CD8-positive, alpha-beta memory T cell (primary cell): ENCODE results near the gene EXT2. TPM values are rescaled to one million over a fixed set of nuclear protein-coding genes. Genes with fewer than 3 reads are reported as not detected.

ENCODE experiments used
- CTCF ChIA-PET: fragments of 350-600 bp; sonication (Branson Sonifier 250); formaldehyde crosslinking; loops from one replicate; lab custom pipeline; 2021; ENCODE audit warnings: antibody characterized with exemption; lab: Charles Lee
- POLR2A ChIA-PET: fragments of 350-600 bp; sonication (Branson Sonifier 250); formaldehyde crosslinking; loops from one replicate; lab custom pipeline; 2021; ENCODE audit warnings: antibody characterized with exemption; lab: Charles Lee
- DNase-seq, 5 donors: peaks; one replicate each; pipeline versions ENCODE4 v3.0.0 to v3.0.0-alpha.2; 2020 to 2022; ENCODE audit warnings: mixed read lengths in 1 of 5
- H3K27ac ChIP-seq: one replicate; pipeline ENCODE4 v1.7.0; 2013; ENCODE audit warnings: low read depth, mild to moderate bottlenecking, low read length, moderate library complexity
- H3K27me3 ChIP-seq: 2 replicates; pipeline ENCODE4 v1.7.0; 2013; ENCODE audit warnings: low read length, mild to moderate bottlenecking; ENCODE audit not compliant: insufficient read depth, poor library complexity, severe bottlenecking
- H3K36me3 ChIP-seq: 2 replicates; pipeline ENCODE4 v1.7.0; 2013; ENCODE audit warnings: mild to moderate bottlenecking, low read length, moderate library complexity; ENCODE audit not compliant: insufficient read depth
- H3K4me1 ChIP-seq: 2 replicates; pipeline ENCODE4 v1.7.0; 2013; ENCODE audit warnings: mild to moderate bottlenecking, low read length, moderate library complexity; ENCODE audit not compliant: insufficient read depth
- H3K4me3 ChIP-seq: 2 replicates; pipeline ENCODE4 v1.7.0; 2013; ENCODE audit warnings: mild to moderate bottlenecking, low read length
- H3K9me3 ChIP-seq: 2 replicates; pipeline ENCODE4 v1.7.0; 2013; ENCODE audit warnings: mild to moderate bottlenecking, low read length
- H3K27ac Mint-ChIP-seq, 8 donors: one replicate each; pipeline ENCODE4 v1.8.0; 2020 to 2021; ENCODE audit warnings: mixed read lengths in 8 of 8, mild to moderate bottlenecking in 6 of 8, inconsistent platforms in 3 of 8, moderate library complexity in 3 of 8
- H3K27me3 Mint-ChIP-seq, 2 donors: one replicate each; pipeline ENCODE4 v1.8.0; 2020 to 2021; ENCODE audit warnings: mixed read lengths in 2 of 2, mild to moderate bottlenecking in 1 of 2, moderate library complexity in 1 of 2
- H3K36me3 Mint-ChIP-seq, 3 donors: one replicate each; pipeline ENCODE4 v1.8.0; 2020 to 2021; ENCODE audit warnings: mixed read lengths in 3 of 3, inconsistent platforms in 1 of 3, mild to moderate bottlenecking in 1 of 3
- H3K4me1 Mint-ChIP-seq, 3 donors: one replicate each; pipeline ENCODE4 v1.8.0; 2020 to 2021; ENCODE audit warnings: mixed read lengths in 3 of 3, inconsistent platforms in 1 of 3, mild to moderate bottlenecking in 1 of 3
- H3K4me3 Mint-ChIP-seq, 7 donors: one replicate each; pipeline ENCODE4 v1.8.0; 2020 to 2021; ENCODE audit warnings: mixed read lengths in 7 of 7, mild to moderate bottlenecking in 6 of 7, moderate library complexity in 4 of 7, inconsistent platforms in 2 of 7
- H3K9me3 Mint-ChIP-seq, 5 donors: one replicate each; pipeline ENCODE4 v1.8.0; 2020 to 2022; ENCODE audit warnings: mixed read lengths in 5 of 5, mild to moderate bottlenecking in 3 of 5, moderate library complexity in 2 of 5, inconsistent platforms in 1 of 5
- polyA plus RNA-seq: library from polyadenylated mRNA; unstranded; fragments of 300-500 nt; fragmentation: Illumina TruSeq; gene quantifications from one replicate; pipeline ENCODE4 v1.2.3, GENCODE V29; 2021
- total RNA-seq, 2 experiments: library from RNA; stranded (reverse); gene quantifications; one replicate each; pipeline ENCODE4 v1.2.3, GENCODE V29; 2021

The EXT2 gene
- total and polyA plus RNA-seq, 3 experiments from 2014 or later = 37.4 to 46.6 (median 38.5) TPM

GRCh38 chr11:44261800-44262591 lies 166.5 kb downstream of the EXT2 start:
- ChIA-PET CTCF (no interaction called here), POLR2A (no interaction called here)
- Histone ChIP-seq H3K4me1 (peaks cover 23% of the 10 kb centered on the region), H3K27ac (no peak overlapping the region), H3K27me3 (no peaks in the 10 kb centered on the region), H3K9me3 (no peaks in the 10 kb centered on the region), H3K4me3 (no peak overlapping the region), H3K36me3 (no peaks in the 10 kb centered on the region)
- Mint-ChIP-seq H3K27me3 (peaks cover 2 to 7% of the 10 kb centered on the region in 2 donors), H3K27ac (no peak overlapping the region), H3K36me3 (no peaks in the 10 kb centered on the region), H3K4me1 (peaks cover 26 to 27% (median 27%) of the 10 kb centered on the region in 3 donors), H3K9me3 (no peaks in the 10 kb centered on the region), H3K4me3 (no peak overlapping the region)
- DNase-seq = no peak

GRCh38 chr11:44263738-44264437 lies 168.4 kb downstream of the EXT2 start:
- Mint-ChIP-seq H3K4me3 (no peak overlapping the region), H3K27me3 (peaks cover 2 to 11% of the 10 kb centered on the region in 2 donors), H3K9me3 (no peaks in the 10 kb centered on the region)

GRCh38 chr11:44264438-44264749 lies 168.9 kb downstream of the EXT2 start:
- ChIA-PET CTCF (no interaction called here), POLR2A (no interaction called here)
- Histone ChIP-seq H3K27me3 (no peaks in the 10 kb centered on the region), H3K4me3 (no peak overlapping the region), H3K9me3 (no peaks in the 10 kb centered on the region), H3K36me3 (no peaks in the 10 kb centered on the region), H3K4me1 (no peaks in the 10 kb centered on the region), H3K27ac (no peak overlapping the region)
- no peaks in the 10 kb centered on the region for H3K9me3 Mint-ChIP-seq
- H3K4me1 Mint-ChIP-seq = peaks cover 2 to 5% (median 3%) of the 10 kb centered on the region in 3 donors
- H3K36me3 Mint-ChIP-seq = no peaks in the 10 kb centered on the region
- no peak overlapping the region for H3K27ac Mint-ChIP-seq
- no peak overlapping the region for H3K4me3 Mint-ChIP-seq
- no peak for DNase-seq
- peaks cover 2 to 11% of the 10 kb centered on the region in 2 donors for H3K27me3 Mint-ChIP-seq

More at GRCh38 chr11:44263738-44264437, 168.4 kb downstream of the EXT2 start:
- CTCF ChIA-PET = no interaction called here
- DNase-seq = no peak
- POLR2A ChIA-PET = no interaction called here
- H3K27me3 ChIP-seq = no peaks in the 10 kb centered on the region
- H3K9me3 ChIP-seq = no peaks in the 10 kb centered on the region
- H3K27ac ChIP-seq = no peak overlapping the region
- H3K27ac Mint-ChIP-seq = no peak overlapping the region
- H3K4me1 ChIP-seq = peaks cover 4% of the 10 kb centered on the region
- peaks cover 8 to 9% (median 8%) of the 10 kb centered on the region in 3 donors for H3K4me1 Mint-ChIP-seq
- no peaks in the 10 kb centered on the region for H3K36me3 Mint-ChIP-seq
- no peaks in the 10 kb centered on the region for H3K36me3 ChIP-seq
- no peak overlapping the region for H3K4me3 ChIP-seq

- peaks cover 2 to 11% of the 10 kb centered on the region in 2 donors for H3K27me3 Mint-ChIP-seq
- H3K4me3 Mint-ChIP-seq = no peak overlapping the region
- H3K4me3 ChIP-seq = no peak overlapping the region
- CTCF ChIA-PET = no interaction called here
- H3K27me3 ChIP-seq = no peaks in the 10 kb centered on the region
- H3K27ac Mint-ChIP-seq = no peak overlapping the region
- no peaks in the 10 kb centered on the region for H3K36me3 ChIP-seq
- peaks cover 0 to 1% (median 0%) of the 10 kb centered on the region in 3 donors for H3K4me1 Mint-ChIP-seq
- no peaks in the 10 kb centered on the region for H3K4me1 ChIP-seq
- H3K36me3 Mint-ChIP-seq = no peaks in the 10 kb centered on the region
- POLR2A ChIA-PET = no interaction called here
- no peak for DNase-seq
- no peaks in the 10 kb centered on the region for H3K9me3 ChIP-seq
- no peaks in the 10 kb centered on the region for H3K9me3 Mint-ChIP-seq
- no peak overlapping the region for H3K27ac ChIP-seq
Measured at GRCh38 chr11:44264761-44265160, 169.3 kb downstream of the EXT2 start.

GRCh38 chr11:44266056-44266780 lies 170.7 kb downstream of the EXT2 start:
- no peaks in the 10 kb centered on the region for H3K9me3 Mint-ChIP-seq
- ChIA-PET CTCF (no interaction called here), POLR2A (no interaction called here)
- H3K4me1 Mint-ChIP-seq = no peaks in the 10 kb centered on the region
- Histone ChIP-seq H3K4me3 (no peak overlapping the region), H3K27ac (no peak overlapping the region), H3K4me1 (no peaks in the 10 kb centered on the region), H3K36me3 (no peaks in the 10 kb centered on the region), H3K9me3 (no peaks in the 10 kb centered on the region), H3K27me3 (no peaks in the 10 kb centered on the region)
- H3K4me3 Mint-ChIP-seq = no peak overlapping the region
- no peaks in the 10 kb centered on the region for H3K36me3 Mint-ChIP-seq
- H3K27ac Mint-ChIP-seq = no peak overlapping the region
- H3K27me3 Mint-ChIP-seq = peaks cover 4 to 11% of the 10 kb centered on the region in 2 donors
- no peak for DNase-seq

- Histone ChIP-seq H3K27ac (no peak overlapping the region), H3K4me1 (no peaks in the 10 kb centered on the region), H3K27me3 (no peaks in the 10 kb centered on the region), H3K36me3 (no peaks in the 10 kb centered on the region), H3K9me3 (no peaks in the 10 kb centered on the region), H3K4me3 (no peak overlapping the region)
- Mint-ChIP-seq H3K9me3 (peaks cover 0 to 2% (median 0%) of the 10 kb centered on the region in 5 donors), H3K36me3 (peaks cover 0 to 6% (median 0%) of the 10 kb centered on the region in 3 donors), H3K4me3 (no peak overlapping the region), H3K27ac (no peak overlapping the region), H3K4me1 (no peaks in the 10 kb centered on the region), H3K27me3 (peaks cover 7 to 11% of the 10 kb centered on the region in 2 donors)
- POLR2A ChIA-PET = no interaction called here
- CTCF ChIA-PET = no interaction called here
- DNase-seq = no peak
Measured at GRCh38 chr11:44267006-44267749, 171.7 kb downstream of the EXT2 start.

- Mint-ChIP-seq H3K9me3 (peaks cover 0 to 2% (median 0%) of the 10 kb centered on the region in 5 donors), H3K27me3 (peaks cover 4 to 7% of the 10 kb centered on the region in 2 donors), H3K4me3 (no peak overlapping the region), H3K4me1 (no peaks in the 10 kb centered on the region), H3K36me3 (peaks cover 0 to 6% (median 0%) of the 10 kb centered on the region in 3 donors), H3K27ac (no peak overlapping the region)
- no peak for DNase-seq
- H3K4me3 ChIP-seq = no peak overlapping the region
- no peaks in the 10 kb centered on the region for H3K4me1 ChIP-seq
- no peak overlapping the region for H3K27ac ChIP-seq
- H3K36me3 ChIP-seq = no peaks in the 10 kb centered on the region
- no peaks in the 10 kb centered on the region for H3K27me3 ChIP-seq
- H3K9me3 ChIP-seq = no peaks in the 10 kb centered on the region
- CTCF ChIA-PET = interaction anchor here (0.5 kb wide), 1 partner anchor 174 kb away, joined by 3 read pairs; no protein-coding TSS in a partner anchor
- POLR2A ChIA-PET = interaction anchor here (0.5 kb wide), 1 partner anchor 96 kb away, joined by 6 read pairs; no protein-coding TSS in a partner anchor
Measured at GRCh38 chr11:44267750-44268613, 172.5 kb downstream of the EXT2 start.
